Left hindlimb (tissue), 1 donor: Measurements from ENCODE around the gene PFDN2.

Source experiments
- DNase-seq: peaks from one replicate; pipeline ENCODE4 v3.0.0-alpha.2; 2018

The PFDN2 gene

DNA sequence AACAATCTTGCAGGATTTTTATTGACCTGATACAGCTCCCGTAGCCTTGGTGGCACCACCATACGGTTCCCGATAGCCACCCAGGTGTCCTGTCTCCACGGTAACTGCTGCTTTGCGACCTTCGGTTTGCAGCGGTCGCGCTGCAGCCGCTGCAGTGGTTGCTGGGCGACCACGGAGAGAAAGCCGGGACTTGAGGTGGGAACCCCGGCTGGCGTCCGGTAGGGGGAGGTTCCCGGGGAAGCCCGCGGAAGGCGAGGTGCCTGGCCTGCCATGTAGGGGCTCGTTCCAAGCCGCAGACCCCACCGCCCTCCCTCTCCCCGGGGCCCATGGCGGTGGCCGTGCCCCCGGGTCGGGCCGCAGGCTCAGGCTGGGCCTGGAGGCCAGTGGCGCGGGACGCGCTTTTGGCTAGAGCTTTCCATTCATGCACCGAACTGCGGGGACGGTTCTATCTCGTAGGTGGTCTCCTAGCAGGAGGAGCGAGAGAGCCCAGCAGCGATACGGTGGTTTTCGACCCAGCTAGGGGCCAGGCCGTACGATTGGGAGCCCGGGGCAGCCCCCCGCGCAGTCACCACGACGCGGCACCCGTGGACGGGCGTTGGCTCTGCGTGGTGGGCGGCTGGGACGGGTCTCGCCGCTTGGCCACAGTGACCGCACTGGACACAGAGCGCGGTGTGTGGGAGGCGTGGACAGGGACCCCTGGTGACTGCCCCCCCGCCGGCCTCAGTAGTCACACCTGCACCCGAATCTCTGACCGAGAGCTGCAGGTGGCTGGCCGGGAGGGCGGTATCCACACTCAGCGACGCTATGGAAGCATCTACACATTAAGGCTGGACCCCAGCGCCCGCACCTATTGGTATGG is 19.4 kb downstream of the PFDN2 start, which contains the start of gene KLHDC9:
TSS of gene KLHDC9 (plus strand) at position 152 of the 859 bp plus-strand sequence. CDS start at position 327, 175 bp downstream.
- DNase-seq, result peak; percentile 83

DNA sequence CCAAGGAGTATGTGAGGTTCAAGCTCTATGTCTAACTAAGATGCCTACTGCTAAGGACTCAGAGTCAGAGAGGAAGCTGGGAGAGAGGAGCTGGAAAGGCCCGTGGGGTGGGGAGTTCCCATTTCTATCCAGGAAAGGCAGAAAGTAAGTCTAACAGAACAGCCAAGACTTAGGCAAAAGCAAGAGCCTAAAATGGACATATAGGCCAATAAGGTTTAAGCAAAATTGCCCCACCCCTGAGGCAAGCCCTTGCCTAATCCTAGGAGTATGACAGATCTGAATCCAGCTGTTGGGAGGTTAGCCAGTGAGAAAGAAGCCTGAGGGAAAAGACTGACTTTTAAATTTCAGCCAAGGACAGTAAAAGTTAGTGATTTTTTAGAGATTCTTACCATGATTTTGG is 21.3 kb downstream of the PFDN2 start:
- peak; percentile 48 for DNase-seq

DNA sequence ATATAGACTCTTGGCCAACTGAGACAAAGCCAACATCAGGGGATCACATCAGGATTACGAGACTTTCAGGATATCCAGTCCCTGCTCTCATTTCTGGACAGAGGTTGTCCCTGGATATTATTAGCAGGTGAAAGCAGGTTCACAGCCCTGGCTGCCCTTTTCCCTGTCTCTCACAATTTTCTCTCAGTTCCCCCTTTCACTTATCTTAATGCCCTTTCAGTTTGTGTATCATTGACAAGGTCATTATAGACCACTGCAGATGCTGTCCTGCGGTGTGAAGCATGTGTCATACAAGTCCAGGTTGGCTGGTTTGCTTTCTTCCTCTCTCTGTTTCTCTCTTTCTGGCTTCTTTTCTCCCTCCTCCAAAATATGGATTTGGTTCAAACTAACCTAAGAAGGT is 21.8 kb downstream of the PFDN2 start:
- no peak for DNase-seq

DNA sequence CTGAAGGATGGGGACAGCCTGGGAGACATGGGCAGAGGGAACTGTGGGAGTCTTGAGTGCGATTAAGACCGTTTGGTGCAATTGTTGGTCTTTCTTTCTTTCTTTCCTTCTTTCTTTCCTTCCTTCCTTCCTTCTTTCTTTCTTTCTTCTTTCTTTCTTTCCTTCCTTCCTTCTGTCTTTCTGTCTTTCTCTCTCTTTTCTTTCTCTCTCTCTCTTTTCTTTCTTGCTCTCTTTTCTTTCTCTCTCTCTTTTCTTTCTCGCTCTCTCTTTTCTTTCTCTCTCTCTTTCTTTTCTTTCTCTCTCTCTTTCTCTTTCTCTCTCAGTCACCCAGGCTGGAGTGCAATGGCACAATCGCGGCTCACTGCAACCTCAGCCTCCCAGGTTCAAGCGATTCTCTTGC is 22.6 kb downstream of the PFDN2 start:
- no peak for DNase-seq

DNA sequence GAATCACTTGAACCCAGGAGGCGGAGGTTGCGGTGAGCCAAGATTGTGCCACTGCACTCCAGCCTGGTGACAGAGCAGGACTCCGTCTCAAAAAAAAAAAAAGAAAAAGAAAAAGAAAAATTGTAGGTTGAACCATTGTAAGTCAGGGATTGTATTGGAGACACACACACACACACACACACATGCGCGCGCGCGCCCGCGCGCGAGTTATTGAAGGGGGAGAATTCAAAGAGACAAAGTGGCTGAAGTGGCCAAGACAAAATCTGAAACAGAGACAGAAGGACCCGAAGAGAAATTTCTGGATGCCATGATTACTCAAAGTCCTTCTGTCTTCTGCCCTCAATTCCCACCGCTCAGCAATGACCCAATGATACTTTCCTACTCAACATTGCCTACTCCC is 23.4 kb downstream of the PFDN2 start:
- DNase-seq, result no peak

DNA sequence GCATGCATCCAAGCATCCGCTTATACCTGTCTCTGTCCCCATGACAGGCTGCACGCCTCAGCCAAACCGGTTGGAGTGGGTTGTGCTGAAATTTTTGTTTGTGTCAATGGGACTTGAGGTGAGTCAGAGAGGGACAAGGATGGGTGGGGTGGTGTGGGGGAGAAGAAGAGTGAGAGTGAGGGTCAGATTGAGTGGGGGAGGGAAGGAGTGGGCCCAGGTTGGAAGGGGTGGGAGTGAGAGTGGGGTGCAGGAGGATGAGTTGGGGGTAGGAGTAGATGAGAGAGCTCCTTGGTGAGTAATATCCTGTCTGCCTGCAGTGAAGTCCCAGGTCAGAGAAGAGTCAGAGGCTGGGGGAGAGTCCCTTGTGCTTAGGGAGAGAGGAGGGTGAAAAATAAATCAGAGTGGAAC is 25.2 kb downstream of the PFDN2 start:
- no peak for DNase-seq

DNA sequence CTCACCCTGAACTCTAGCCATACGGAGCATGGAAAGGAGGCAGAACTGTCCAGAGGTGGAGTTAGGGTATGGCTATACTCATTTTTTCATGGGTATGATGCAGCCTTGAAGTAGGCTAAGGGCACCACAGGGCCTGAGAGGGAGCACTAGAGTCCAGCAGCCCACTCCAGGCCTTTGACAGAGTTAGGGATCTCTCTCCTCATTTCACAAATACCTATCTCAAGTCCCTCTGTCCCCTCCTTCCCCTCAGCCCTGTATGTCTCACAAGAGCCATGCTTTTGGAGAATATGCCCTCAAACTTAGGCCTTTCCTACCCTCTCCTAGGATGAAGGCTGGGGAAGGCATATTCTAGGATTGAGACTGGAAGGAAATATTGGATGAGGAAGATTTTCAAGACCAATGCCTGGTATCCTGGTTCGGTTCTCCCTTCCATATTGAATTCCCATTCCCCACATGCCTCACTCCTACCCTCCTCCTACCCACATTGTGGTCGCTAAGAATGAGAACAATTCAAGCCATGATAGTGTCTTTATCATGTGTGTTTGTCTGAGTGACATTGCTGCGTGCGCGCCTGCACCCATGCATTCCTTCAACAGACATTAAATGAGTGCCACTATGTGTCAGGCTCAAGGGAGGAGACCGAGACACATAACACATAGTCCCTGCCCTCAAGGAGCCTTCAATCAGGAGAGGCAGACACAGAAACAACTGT is 25.9 kb downstream of the PFDN2 start:
- no peak for DNase-seq

DNA sequence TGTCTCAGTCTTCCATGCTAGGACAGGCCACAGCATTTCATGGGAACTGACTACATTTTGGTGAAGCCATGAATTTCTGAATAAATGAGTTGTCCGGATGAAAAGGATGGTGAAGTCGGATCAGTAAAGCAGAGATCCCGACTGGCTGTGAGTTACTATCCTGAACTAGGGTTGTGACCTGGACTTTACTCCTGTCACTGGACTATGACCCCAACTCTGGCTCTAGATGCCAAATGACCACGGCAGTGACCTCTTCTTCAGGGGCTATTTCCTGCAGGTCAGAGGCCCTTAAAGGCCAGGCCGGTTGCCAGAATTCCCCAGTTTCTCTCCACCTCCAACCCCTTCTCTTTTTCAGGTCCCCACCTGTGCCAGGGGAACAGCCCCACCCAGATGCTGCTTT is 26.7 kb downstream of the PFDN2 start:
- no peak for DNase-seq

DNA sequence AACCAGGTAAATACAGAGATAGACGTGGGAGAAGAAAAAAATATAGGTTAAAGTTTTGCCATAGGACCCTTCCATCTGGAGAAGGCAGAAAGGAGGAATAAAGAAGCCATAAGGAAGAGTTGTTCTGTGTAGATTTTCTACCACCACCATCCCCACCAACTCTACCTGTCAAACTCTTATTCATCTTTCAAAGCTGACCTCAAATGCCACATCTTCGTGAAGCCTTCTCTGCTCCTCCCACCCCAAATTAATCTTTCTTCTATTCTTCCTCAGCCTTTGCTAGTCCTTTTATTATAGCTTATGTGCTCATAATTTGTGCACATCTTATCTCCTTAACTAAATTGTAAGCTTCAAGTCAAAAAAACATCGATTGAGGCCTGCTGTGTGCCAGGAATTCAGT is 27.2 kb downstream of the PFDN2 start:
- DNase-seq, result no peak

DNA sequence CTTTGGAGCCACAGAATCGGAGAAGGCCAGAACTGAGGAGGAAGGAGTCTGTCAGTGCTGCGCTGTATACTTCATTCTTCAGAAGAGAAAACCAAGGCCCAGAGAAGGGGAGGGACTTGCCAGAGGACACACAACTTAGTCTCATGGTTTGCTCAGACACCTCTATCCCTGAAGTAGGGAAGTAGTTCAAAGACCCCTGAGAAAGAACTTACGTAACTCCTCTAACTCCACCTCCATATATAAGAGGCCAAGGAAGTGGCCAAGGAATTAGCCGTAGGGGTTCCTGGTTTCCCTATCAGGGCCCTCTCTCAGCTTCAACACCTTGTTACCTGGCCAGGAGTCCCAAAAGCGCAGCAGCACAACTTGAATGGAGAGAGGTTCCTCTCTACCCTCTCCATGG is 27.9 kb downstream of the PFDN2 start:
- no peak for DNase-seq

DNA sequence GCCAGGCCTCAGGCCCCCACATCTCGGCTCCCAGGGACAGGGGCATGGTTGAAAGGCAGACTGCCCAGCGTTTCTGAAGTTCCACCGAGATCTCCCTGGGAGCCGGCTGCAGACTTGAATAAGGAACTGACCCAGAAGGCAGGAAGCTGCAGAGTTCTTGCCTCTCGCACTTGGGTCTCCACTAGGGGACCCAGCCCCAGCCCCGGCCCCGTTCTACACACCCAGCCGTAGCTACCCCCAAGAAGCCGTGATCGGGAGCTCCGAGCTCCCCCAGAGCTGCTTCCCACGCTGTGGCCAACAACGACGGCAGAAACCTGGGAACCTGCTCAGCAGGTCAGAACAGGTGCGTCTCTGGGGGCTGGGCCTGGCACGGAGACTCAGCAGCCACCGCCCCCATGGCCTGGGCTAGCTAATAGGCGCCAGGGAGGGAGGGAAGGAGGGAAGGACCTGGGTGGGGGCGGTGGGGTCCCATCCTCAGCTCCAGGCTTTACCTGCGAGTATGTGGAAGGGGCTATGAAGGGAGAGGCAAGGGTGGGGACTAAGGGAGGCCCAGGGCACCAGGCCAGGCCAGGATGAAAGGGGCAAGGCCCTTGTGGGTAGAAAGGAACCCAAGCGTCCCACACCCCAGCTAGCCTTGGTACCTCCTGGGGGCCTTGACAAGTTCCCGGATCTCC is 28.4 kb downstream of the PFDN2 start, which contains the start of gene NECTIN4:
TSS of gene NECTIN4 (minus strand) at position 308 of the 674 bp plus-strand sequence. CDS start at position 46, 262 bp downstream.
- DNase-seq, result no peak

DNA sequence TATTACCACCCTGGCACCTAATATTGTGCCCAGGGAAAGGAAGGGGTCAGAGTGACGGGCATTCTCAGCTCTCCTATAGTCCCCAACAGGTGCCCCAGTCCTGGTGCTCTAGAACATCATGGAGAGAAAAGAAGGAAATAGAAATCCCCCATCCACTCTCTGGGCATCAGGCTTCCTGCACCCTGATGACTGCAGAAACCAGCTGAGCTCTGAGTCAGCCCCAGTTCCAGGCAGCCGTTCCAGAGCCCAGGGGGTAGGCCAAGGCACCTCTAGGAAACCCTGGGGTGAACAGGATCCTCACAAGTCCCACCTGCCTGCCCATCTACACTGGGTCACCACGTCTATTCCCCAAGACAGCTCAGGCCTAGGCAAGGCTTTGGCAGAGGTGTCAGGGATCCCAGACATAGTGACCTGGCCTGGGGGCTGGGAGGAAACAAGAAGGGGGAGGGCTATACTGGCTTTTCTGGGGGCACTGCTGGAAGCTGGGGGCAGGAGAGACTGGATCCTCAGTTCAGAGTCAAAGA is 29.2 kb downstream of the PFDN2 start:
- DNase-seq, result no peak

DNA sequence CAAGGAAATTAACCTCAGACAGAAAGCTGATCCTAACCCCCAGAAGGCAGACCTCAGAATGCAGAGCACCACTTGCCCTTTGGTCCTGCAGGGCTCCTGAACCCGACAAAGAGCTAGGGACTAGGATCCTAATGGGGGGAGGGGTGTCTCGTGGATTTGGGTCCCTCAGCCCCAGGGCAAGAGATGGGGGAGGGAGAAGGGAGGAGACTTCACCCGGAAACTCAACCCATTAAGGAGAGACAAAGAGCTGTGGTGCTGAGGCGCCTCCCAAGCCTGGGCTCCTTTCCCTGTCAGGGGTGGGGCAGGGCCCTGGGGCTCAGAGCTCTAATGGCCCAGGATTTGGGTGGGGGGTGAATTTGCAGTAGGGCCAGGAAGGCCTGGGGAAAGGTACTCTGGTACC is 31.4 kb downstream of the PFDN2 start:
- DNase-seq, result no peak

DNA sequence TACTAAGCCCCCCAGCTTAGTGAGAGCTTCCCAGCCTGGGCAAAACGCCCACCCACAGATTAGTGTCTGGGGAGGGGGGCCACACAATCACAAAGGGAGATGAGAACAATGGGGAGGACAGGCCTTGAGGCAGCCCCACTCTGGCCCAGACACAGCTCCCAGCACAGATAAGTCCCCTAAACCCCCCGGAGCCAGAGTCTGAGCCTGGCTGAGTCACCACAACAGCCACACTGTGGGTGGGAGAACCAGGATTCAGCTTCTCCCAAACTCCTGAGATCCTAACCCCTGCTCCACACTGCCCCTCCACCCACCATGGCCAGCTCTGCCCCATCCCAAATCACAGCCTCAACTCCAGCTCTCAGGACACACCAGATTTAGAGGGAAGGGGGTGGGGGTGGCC is 32.7 kb downstream of the PFDN2 start:
- no peak for DNase-seq

DNA sequence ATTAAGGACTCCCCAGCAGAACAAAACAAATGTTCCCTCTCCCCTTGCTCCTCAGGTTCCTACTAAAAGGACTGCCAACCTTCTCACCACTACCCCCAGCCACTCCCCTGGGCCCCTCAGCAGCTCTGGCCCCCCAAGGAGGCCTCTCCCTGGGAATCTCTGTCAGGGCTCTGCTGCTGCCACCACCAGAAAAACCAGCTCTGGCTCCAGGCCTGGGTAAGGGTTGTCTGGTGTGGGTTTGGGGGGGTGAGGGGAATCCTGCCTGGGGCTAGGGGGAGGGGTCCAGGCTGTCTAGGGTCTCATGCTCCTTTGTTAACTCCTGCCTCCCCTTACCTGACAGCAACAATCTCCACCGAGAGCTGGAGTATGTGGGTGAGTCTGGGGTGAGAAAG is 33.2 kb downstream of the PFDN2 start:
- DNase-seq, result no peak

DNA sequence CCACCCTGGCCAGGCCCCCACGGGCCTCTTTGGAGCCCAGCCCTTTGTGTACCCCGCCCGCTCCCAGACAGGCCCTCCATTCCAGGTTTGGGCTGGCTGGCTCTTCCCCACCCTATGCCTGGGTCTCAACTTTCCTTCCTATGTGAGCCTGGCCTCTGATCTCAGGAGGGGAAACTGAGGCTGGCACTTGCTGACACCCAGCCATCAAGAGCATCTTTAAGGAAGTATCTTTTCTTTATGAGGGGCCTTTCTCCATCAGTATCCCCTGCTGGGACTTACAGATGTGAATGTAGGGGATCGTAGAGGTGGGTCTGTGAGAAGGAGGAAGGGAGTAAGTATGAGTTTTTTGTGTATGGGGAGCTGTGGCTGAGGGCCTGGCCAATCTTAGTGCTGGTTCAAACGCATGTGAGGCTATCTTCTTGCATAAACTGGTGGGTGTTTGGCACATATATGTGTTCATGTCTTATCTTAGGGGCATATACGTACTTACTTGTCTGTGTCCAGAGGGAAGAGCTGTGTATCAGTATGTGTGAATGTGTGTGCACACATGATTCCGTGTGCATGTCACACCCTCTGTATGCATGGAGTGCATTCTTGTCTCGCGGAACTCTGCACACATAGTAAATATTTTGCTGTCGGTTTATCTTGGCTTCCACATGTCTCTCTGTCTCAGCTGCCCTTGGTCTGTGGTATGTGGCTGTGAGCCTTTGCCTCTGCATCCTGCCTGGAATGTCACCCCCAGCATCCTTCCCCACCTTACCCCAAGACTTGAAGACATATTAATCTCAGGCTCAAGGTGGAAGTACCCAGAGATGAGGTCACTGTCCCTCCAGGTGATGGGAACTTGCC is 33.9 kb downstream of the PFDN2 start:
- no peak for DNase-seq

DNA sequence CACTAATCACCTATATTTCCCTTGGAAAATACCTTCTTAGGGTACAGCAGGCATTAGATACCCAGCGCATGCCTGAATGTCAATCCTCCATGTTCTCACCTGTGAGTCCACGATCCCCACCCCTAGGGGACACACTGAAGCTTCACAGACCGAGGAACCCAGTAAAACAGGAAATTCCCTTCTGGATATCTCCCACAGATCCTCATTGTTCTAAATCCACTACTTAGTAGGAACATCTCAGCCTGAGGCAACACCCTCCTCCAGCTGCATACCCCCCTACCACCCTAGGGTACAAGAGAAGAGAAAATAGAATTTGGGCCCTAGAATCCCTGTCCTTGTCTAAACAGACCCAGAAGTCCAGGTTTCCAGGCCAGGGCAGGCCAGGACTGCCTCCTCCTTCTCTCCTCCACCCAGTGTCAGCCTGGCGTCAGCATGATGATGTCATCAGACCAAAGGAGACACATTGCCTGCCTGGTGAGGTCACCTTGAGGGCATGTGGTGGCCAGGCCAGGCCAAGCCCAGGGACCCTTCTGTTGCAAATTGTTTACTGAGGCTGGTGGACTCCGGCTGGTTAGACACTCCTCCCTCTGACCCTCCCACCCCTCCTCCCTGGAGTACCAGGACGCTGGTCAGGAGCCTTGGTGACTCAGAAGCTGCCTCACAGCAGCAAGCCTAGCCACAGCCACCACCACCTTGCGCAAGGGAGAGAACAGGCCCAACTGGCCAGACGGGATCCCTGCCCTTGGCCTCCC is 34.7 kb downstream of the PFDN2 start:
- no peak for DNase-seq

DNA sequence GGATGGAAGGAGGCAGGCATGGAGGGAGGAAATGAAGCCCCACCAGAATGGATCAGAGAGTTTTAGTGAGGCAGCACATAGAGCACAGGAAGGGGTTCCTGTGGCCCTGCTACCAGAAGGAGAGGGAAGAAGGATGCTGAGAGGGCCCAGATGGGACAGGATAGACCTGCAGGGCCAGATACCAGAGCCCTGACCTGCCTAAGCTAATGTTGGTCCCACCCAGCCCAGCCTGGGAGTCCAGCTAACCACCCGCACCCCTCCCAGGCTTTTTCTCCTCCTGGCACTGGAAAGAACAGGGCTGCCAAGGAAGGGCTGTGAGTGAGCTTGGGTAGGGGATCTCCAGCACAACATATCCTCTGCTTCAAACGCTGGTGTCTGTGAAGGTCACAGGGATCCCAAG is 35.4 kb downstream of the PFDN2 start:
- no peak for DNase-seq

DNA sequence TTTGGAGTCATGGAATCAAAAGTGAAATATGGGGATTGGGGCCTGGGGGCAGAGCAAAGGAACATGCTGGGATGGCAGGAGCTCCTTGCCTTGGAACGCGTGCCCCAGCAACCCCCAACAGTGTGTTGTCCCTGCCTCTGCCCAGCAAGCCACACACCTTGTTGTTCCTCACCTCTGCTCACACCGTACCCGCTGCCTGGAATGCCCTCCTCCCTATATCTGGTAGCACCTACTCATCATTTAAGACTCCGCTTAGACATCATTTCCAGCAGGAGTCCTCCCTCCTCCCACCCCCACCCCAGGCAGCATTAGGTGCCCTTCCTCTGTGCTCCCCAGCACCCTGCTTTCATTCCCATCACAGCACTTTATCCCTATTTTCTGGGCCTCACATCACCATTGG is 36.3 kb downstream of the PFDN2 start:
- DNase-seq, result no peak

DNA sequence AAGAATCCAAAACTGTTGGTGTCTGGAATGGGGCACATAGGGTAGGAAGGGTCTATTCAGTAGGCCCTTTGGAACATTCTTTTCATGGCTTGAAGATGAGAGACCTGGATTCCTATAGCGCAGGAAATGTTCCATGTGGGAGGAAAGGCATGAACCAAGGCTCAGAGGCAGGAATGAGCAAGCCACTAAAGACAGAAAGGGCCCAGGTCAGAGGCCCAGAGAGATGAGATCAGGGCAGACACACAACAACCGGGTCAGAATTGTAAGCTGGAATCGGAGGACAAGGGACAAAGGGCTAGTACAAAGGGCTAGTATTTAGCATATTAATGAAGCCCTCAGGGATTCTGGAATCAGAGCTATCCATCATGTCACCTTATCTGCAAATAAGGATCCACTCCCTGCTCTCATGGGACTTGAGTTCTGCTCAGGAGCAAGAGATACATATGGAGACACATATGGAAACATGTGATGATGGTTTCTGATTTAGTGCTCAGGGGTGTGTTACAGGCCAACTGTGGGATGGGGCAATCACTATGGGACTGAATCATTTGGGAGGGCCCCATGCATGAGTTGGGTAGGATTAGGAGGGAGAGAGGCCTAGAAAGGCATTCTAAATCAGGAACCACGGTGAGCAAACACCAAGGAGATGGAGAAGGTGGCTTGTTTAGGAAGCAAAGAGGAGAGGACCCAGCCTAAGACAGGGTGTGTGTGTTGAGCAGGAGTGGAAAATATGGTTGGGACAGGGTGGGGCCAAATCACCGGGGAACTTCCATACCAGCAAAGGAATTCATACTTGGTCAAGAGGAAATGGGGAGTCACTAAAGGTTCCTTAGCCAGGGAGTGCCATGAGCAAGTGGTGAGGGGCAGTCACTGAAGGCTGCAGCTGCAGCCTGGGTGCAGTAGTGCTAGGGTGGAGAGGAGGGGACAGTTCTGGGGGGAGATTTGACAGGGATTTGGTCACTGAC is 37.1 kb downstream of the PFDN2 start:
- DNase-seq, result no peak
